ENCODE data around the gene MTF2.
"Not testable (repeated sequence)": the region's sequence is repeated elsewhere in the genome, so short reads cannot be mapped to it uniquely, and the experiment has no call there.

MTF2 gene

DNA sequence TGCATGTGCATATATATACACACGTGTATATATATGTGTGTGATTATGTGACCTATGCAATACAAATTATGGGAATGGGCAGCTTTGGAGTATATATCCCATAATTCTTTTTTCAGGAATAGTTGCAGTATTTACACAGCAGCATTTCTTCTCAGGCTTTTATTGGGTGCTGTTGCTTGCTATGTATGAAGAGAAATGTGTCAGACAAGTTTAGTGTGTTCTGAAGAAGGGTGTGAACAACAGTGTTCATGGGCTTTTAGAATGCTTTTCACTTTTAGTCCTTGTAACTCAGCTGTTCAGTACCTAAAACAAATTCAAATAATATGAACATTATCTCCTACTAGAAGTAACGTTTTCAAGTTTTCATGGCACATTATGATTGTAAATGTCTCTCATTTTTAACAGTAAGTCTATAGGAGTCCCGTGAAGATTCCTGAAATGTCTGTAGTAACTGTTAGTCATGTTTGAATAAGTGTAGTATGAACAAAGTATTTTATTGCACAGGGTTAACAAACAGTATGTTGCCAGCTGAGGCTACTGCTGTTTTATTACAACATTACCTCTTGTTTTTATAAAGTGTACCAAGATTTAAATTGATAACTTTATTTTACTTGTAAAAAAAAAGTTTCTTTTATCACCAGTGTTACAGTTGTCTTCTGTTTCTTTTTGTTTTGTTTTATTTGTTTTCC lies 58.7 kb downstream of the MTF2 start:
- peaks cover 55% of the 10 kb centered on the region for H3K36me3 Mint-ChIP-seq (ENCODE audit: low read depth)
- intact Hi-C loops (cut with micrococcal nuclease) = no loop called here
- no peak overlapping the region for H3K27ac Mint-ChIP-seq
- no peaks in the 10 kb centered on the region for H3K9me3 Mint-ChIP-seq
- no peaks in the 10 kb centered on the region for H3K27me3 Mint-ChIP-seq
- no peaks in the 10 kb centered on the region for H3K4me1 Mint-ChIP-seq (ENCODE audit: low read depth)
- H3K4me3 Mint-ChIP-seq = no peak overlapping the region

DNA sequence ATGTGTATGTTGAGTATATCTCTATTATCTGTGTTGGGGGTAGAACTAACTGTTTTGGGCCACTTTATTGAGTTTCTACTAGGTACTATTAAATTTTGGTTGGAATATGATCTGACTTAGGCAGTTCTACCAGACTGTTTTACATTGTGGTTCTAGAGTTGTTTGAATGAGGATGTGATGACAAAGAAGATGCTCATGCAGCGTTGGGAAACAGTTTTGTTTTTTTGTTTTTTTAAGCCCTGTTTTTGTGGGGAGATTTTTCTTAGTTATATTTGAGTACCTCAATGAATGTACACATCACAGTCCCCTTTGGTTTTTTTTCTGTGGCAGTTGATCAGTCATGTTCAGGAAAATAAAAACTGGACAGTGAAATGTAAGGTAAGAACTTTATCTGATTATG lies 61.0 kb downstream of the MTF2 start:
- H3K4me1 Mint-ChIP-seq (ENCODE audit: low read depth) = no peaks in the 10 kb centered on the region
- no peaks in the 10 kb centered on the region for H3K27me3 Mint-ChIP-seq
- H3K4me3 Mint-ChIP-seq = no peak overlapping the region
- peaks cover 47% of the 10 kb centered on the region for H3K36me3 Mint-ChIP-seq (ENCODE audit: low read depth)
- no peaks in the 10 kb centered on the region for H3K9me3 Mint-ChIP-seq
- H3K27ac Mint-ChIP-seq = peak overlapping the region; percentile 41
- intact Hi-C loops (cut with micrococcal nuclease) = no loop called here

GRCh38 chr1:93142161-93142560 lies 63.1 kb downstream of the MTF2 start:
- intact Hi-C loops (cut with micrococcal nuclease) = no loop called here
- Mint-ChIP-seq H3K36me3 (ENCODE audit: low read depth) (peaks cover 31% of the 10 kb centered on the region), H3K27ac (no peak overlapping the region), H3K9me3 (no peaks in the 10 kb centered on the region), H3K4me1 (ENCODE audit: low read depth) (no peaks in the 10 kb centered on the region), H3K27me3 (no peaks in the 10 kb centered on the region), H3K4me3 (no peak overlapping the region)

GRCh38 chr1:93143136-93143535 lies 64.1 kb downstream of the MTF2 start:
- intact Hi-C loops (cut with micrococcal nuclease) = no loop called here

DNA sequence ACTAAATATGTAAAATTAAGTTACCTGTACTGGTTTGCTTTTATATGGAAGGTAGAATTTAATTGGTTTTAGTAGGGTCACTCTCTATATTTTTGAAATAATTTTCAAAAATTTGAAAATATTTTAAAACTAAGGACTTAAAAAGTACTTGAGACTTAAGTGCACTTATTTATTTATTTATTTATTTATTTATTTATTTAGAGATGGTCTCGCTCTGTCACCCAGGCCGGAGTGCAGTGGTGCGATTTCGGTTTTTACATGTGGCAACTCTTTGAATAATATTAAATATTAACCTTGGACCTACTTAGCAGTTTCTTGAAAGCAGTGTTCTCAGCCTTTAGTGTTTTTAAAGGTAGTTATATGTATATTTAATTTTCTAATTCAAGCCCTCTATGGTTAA lies 64.7 kb downstream of the MTF2 start:
- no peaks in the 10 kb centered on the region for H3K4me1 Mint-ChIP-seq (ENCODE audit: low read depth)
- no peak overlapping the region for H3K4me3 Mint-ChIP-seq
- H3K27ac Mint-ChIP-seq = no peak overlapping the region
- intact Hi-C loops (cut with micrococcal nuclease) = no loop called here
- peaks cover 40% of the 10 kb centered on the region for H3K36me3 Mint-ChIP-seq (ENCODE audit: low read depth)
- no peaks in the 10 kb centered on the region for H3K27me3 Mint-ChIP-seq
- H3K9me3 Mint-ChIP-seq = no peaks in the 10 kb centered on the region

More at GRCh38 chr1:93143136-93143535, 64.1 kb downstream of the MTF2 start:
- no peak overlapping the region for H3K4me3 Mint-ChIP-seq
- no peaks in the 10 kb centered on the region for H3K4me1 Mint-ChIP-seq (ENCODE audit: low read depth)
- no peak overlapping the region for H3K27ac Mint-ChIP-seq
- no peaks in the 10 kb centered on the region for H3K27me3 Mint-ChIP-seq
- peaks cover 40% of the 10 kb centered on the region for H3K36me3 Mint-ChIP-seq (ENCODE audit: low read depth)
- H3K9me3 Mint-ChIP-seq = no peaks in the 10 kb centered on the region

DNA sequence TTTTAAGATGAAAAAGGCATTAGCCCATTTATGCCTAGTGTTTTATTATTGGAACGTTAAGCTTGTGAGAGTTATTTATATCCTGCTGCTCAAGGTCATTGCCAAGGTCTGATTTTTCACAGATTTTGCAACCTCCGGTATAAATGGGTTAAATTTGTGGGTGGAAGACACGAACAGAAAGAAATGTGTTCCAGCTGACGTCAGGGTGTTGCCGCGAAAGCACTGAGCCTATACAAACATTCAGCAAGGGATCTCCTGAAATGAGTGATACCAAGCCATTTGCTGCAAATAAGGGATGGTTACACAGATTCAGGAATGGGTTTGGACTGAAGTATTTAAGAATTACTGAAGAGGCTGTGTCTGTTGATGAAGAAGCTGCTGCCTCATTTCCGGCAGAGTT lies 68.9 kb downstream of the MTF2 start:
- no peaks in the 10 kb centered on the region for H3K9me3 Mint-ChIP-seq

GRCh38 chr1:93150729-93151128 lies 71.6 kb downstream of the MTF2 start:
- Mint-ChIP-seq H3K36me3 (ENCODE audit: low read depth) (peaks cover 74% of the 10 kb centered on the region), H3K4me3 (no peak overlapping the region), H3K9me3 (no peaks in the 10 kb centered on the region), H3K27ac (no peak overlapping the region), H3K27me3 (no peaks in the 10 kb centered on the region), H3K4me1 (ENCODE audit: low read depth) (no peaks in the 10 kb centered on the region)
- intact Hi-C loops (cut with micrococcal nuclease) = loop anchor here (10.0 kb wide), 1 partner anchor 64 kb away; no protein-coding TSS in a partner anchor

More for the DNA sequence above, 68.9 kb downstream of the MTF2 start:
- Mint-ChIP-seq H3K27me3 (no peaks in the 10 kb centered on the region), H3K27ac (no peak overlapping the region), H3K4me1 (ENCODE audit: low read depth) (no peaks in the 10 kb centered on the region), H3K36me3 (ENCODE audit: low read depth) (peaks cover 58% of the 10 kb centered on the region), H3K4me3 (no peak overlapping the region)
- intact Hi-C loops (cut with micrococcal nuclease) = no loop called here

DNA sequence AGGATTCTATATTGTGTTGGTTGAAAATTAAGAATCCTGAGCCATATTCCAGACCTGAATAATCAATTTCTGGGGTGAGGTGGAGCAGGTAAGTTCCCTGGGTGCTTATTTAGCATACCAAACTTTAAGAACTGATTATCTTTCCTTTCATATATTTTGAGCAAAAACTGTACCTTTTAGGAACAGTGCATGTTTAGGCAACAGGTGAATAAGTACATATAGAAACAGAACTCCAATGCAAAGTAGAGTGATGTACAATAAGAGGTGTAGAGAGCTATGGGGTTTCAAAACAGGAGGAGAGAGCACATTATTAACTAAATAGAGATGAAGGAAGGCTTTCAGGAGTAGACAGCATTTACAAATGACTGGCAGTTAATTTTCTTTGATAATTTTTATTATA lies 72.4 kb downstream of the MTF2 start:
- Mint-ChIP-seq H3K4me1 (ENCODE audit: low read depth) (peaks cover 5% of the 10 kb centered on the region), H3K9me3 (no peaks in the 10 kb centered on the region), H3K27ac (no peak overlapping the region), H3K4me3 (no peak overlapping the region), H3K27me3 (no peaks in the 10 kb centered on the region), H3K36me3 (ENCODE audit: low read depth) (peaks cover 81% of the 10 kb centered on the region)
- intact Hi-C loops (cut with micrococcal nuclease) = loop anchor here (10.0 kb wide), 1 partner anchor 63 kb away; no protein-coding TSS in a partner anchor

GRCh38 chr1:93152835-93153234 lies 73.8 kb downstream of the MTF2 start:
- Mint-ChIP-seq H3K36me3 (ENCODE audit: low read depth) (peaks cover 75% of the 10 kb centered on the region), H3K27me3 (no peaks in the 10 kb centered on the region), H3K4me1 (ENCODE audit: low read depth) (peaks cover 5% of the 10 kb centered on the region), H3K4me3 (no peak overlapping the region), H3K9me3 (no peaks in the 10 kb centered on the region), H3K27ac (no peak overlapping the region)
- intact Hi-C loops (cut with micrococcal nuclease) = loop anchor here (10.0 kb wide), 1 partner anchor 62 kb away; no protein-coding TSS in a partner anchor

DNA sequence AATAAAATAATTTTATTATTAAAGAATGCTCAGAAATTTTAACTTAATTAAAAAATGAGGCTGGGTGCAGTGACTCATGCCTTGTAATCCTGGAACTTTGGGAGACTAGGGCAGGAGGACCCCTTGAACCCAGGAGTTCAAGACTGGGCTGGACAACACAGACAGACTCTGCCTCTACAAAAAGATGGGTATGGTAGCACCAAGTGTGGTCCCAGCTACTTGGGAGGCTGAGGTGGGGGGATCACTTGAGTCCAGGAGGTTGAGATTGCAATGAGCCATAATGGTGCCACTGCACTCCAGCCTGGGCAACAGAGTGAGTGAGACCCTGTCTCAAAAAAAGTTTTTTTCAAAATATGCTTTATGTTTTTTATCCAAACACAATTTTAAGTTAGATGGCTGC lies 75.8 kb downstream of the MTF2 start:
- Mint-ChIP-seq H3K36me3 (ENCODE audit: low read depth) (peaks cover 75% of the 10 kb centered on the region), H3K27ac (no peak overlapping the region), H3K27me3 (no peaks in the 10 kb centered on the region), H3K4me3 (no peak overlapping the region), H3K9me3 (no peaks in the 10 kb centered on the region), H3K4me1 (ENCODE audit: low read depth) (peaks cover 5% of the 10 kb centered on the region)
- intact Hi-C loops (cut with micrococcal nuclease) = loop anchor here (10.0 kb wide), 1 partner anchor 60 kb away; no protein-coding TSS in a partner anchor

DNA sequence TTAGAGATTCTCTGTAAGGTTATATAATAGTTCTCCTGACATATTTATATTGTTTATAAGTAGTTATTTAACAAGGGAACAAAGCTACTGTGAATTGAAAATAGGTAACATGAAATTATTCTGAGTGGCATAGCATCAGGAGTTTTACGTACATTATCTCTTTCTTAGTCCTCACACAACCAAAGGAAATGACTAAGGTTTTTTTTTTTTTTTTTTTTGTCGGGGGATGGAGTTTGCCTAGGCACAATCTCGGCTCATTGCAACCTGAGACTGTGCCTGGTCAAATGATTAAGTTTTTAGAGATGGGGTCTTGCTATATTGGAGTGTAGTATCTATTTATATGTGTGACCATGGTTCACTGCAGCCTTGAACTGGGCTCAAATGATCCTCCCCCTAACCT lies 76.3 kb downstream of the MTF2 start:
- no peaks in the 10 kb centered on the region for H3K27me3 Mint-ChIP-seq
- no peak overlapping the region for H3K27ac Mint-ChIP-seq
- peaks cover 5% of the 10 kb centered on the region for H3K4me1 Mint-ChIP-seq (ENCODE audit: low read depth)
- H3K4me3 Mint-ChIP-seq = no peak overlapping the region
- no peaks in the 10 kb centered on the region for H3K9me3 Mint-ChIP-seq
- H3K36me3 Mint-ChIP-seq (ENCODE audit: low read depth) = peaks cover 72% of the 10 kb centered on the region
- intact Hi-C loops (cut with micrococcal nuclease) = loop anchor here (10.0 kb wide), 1 partner anchor 59 kb away; no protein-coding TSS in a partner anchor

GRCh38 chr1:93159337-93159736 lies 80.3 kb downstream of the MTF2 start:
- no peaks in the 10 kb centered on the region for H3K9me3 Mint-ChIP-seq
- no peak overlapping the region for H3K4me3 Mint-ChIP-seq
- H3K27ac Mint-ChIP-seq = no peak overlapping the region
- intact Hi-C loops (cut with micrococcal nuclease) = loop anchor here (10.0 kb wide), 1 partner anchor 55 kb away; no protein-coding TSS in a partner anchor
- H3K27me3 Mint-ChIP-seq = no peaks in the 10 kb centered on the region
- peaks cover 24% of the 10 kb centered on the region for H3K4me1 Mint-ChIP-seq (ENCODE audit: low read depth)
- H3K36me3 Mint-ChIP-seq (ENCODE audit: low read depth) = peaks cover 73% of the 10 kb centered on the region

DNA sequence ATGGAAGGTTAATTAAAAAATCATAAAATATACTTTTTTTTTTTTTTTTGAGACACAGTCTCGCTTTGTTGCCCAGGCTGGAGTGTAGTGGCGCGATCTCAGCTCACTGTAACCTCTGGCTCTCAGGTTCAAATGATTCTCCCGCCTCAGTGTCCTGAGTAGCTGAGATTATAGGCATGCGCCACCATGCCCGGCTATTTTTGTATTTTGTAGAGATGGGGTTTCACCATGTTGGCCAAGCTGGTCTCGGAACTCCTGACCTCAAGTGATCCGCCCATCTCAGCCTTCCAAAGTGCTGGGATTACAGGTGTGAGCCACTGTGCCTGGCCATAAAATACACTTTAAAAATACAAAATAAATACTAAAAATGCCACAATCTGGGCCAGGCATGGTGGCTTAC lies 84.2 kb downstream of the MTF2 start:
- H3K4me3 Mint-ChIP-seq; H3K27me3 Mint-ChIP-seq; intact Hi-C loops (cut with micrococcal nuclease); H3K27ac Mint-ChIP-seq: not testable (repeated sequence)
- Mint-ChIP-seq H3K36me3 (ENCODE audit: low read depth) (peaks cover 70% of the 10 kb centered on the region), H3K4me1 (ENCODE audit: low read depth) (peaks cover 49% of the 10 kb centered on the region), H3K9me3 (peaks cover 11% of the 10 kb centered on the region)

DNA sequence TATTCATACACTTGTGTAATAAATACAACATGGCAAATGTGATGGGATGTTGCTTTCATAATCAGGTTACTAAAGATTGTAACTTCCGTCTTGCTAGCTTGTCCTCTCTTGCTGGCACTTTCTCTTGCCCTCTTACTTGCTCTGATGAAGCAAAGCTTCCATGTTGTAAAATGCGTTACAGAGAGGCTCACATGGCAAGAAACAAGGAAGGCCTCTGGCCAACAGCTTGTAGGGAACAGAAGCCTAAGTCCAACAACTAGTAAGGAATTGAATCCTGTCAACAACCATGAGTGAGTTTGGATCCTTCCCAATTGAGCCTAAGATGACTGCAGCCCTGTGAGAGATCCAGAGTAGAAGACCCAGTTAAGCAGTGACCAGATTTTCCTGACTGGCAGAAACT lies 85.7 kb downstream of the MTF2 start:
- peaks cover 58% of the 10 kb centered on the region for H3K4me1 Mint-ChIP-seq (ENCODE audit: low read depth)
- no peak overlapping the region for H3K27ac Mint-ChIP-seq
- H3K27me3 Mint-ChIP-seq = no peaks in the 10 kb centered on the region
- peaks cover 15% of the 10 kb centered on the region for H3K9me3 Mint-ChIP-seq
- peaks cover 70% of the 10 kb centered on the region for H3K36me3 Mint-ChIP-seq (ENCODE audit: low read depth)
- no peak overlapping the region for H3K4me3 Mint-ChIP-seq
- intact Hi-C loops (cut with micrococcal nuclease) = no loop called here

DNA sequence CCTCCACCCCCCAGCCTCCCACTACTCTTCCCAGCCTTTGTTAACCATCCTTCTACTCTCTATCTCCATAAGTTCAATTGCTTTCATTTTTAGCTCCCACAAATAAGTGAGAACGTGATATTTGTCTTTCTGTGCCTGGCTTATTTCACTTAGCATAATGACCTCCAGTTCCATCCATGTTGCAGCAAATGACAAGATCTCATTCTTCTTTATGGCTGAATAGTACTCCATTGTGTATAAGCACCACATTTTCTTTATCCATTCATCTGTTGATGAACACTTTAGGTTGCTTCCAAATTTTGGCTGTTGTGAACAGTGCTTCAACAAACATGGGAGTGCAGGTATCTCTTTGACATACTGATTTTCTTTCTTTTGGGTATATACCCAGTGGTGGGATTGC lies 86.8 kb downstream of the MTF2 start:
- peaks cover 78% of the 10 kb centered on the region for H3K36me3 Mint-ChIP-seq (ENCODE audit: low read depth)
- H3K27me3 Mint-ChIP-seq; intact Hi-C loops (cut with micrococcal nuclease); H3K4me3 Mint-ChIP-seq; H3K27ac Mint-ChIP-seq: not testable (repeated sequence)
- H3K4me1 Mint-ChIP-seq (ENCODE audit: low read depth) = peaks cover 60% of the 10 kb centered on the region
- H3K9me3 Mint-ChIP-seq = peaks cover 15% of the 10 kb centered on the region
